ENCODE results near the gene FGFR2.

- TF ChIP-seq POLR2A (IDR thresholded peaks at IDR 0.05): no peak
- no peak for TF ChIP-seq CTCF (IDR thresholded peaks at IDR 0.05)
- no peak for TF ChIP-seq EP300 (IDR thresholded peaks at IDR 0.05)
Measured at GRCh38 chr10:121459279-121459621, 139.0 kb downstream of the FGFR2 start.

Data from suprapubic skin (tissue), 3 donors.